Measurements from ENCODE around the gene NUBPL. TPM values are rescaled to one million over a fixed set of nuclear protein-coding genes. Genes with fewer than 3 reads are reported as not detected.
"Not testable (repeated sequence)": the region's sequence is repeated elsewhere in the genome, so short reads cannot be mapped to it uniquely, and the experiment has no call there.

Gene NUBPL
- total RNA-seq, 2 donors from 2014 or later: 9.2 to 30.0 TPM

GRCh38 chr14:31884776-31885379, 323.7 kb downstream of the NUBPL start:
- Histone ChIP-seq H3K36me3 (no peaks in the 10 kb centered on the region), H3K27ac (no peak overlapping the region), H3K4me1 (ENCODE audit: control insufficient read depth in 1 of 2, low read depth in 2 of 2) (no peaks in the 10 kb centered on the region), H3K4me3 (no peak overlapping the region), H3K9me3 (no peaks in the 10 kb centered on the region), H3K27me3 (replicated peaks; ENCODE audit: insufficient read depth) (no peaks in the 10 kb centered on the region)
- no peak for ATAC-seq (ENCODE audit: insufficient number of reproducible peaks, low FRiP score, low read depth)
- no peak for DNase-seq (ENCODE audit: low spot score)
- TF ChIP-seq, protein P1, sequence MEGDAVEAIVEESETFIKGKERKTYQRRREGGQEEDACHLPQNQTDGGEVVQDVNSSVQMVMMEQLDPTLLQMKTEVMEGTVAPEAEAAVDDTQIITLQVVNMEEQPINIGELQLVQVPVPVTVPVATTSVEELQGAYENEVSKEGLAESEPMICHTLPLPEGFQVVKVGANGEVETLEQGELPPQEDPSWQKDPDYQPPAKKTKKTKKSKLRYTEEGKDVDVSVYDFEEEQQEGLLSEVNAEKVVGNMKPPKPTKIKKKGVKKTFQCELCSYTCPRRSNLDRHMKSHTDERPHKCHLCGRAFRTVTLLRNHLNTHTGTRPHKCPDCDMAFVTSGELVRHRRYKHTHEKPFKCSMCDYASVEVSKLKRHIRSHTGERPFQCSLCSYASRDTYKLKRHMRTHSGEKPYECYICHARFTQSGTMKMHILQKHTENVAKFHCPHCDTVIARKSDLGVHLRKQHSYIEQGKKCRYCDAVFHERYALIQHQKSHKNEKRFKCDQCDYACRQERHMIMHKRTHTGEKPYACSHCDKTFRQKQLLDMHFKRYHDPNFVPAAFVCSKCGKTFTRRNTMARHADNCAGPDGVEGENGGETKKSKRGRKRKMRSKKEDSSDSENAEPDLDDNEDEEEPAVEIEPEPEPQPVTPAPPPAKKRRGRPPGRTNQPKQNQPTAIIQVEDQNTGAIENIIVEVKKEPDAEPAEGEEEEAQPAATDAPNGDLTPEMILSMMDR (IDR thresholded peaks at IDR 0.05): no peak

DNA sequence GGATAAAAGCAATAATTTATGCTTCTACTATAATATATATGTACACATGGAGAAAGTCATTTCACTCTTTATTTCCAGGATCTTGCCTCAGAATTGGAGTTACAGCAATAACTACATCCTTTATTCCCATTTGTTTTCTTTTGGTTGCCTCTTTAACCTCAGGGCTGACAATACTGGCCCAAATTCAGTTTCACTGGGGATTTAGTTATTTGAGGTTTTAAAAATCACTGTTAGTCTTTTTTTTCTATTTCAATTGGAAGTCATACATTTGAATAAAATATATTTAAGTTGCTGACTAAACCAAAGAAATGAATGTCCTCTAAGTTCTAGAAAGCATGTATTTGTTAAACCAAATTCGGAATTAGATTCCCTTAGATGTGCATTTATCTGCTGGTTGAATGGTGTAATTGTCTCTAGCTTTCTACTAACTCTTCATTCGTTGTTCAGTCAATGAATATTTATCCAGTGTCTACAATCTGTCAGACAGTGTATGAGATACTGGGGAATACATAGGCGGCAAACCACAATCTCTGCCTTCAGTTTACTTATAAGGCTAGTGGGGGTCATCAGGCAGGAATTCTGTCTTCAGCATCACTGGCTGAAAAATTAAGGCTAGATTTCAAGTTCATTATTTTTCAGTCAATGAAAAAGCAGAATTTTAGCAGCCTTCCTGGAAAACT, 325.1 kb downstream of the NUBPL start:
- TF ChIP-seq, protein P1 (IDR thresholded peaks at IDR 0.05): no peak
- ATAC-seq (ENCODE audit: insufficient number of reproducible peaks, low FRiP score, low read depth) (no peak), DNase-seq (ENCODE audit: low spot score) (no peak)
- no peak overlapping the region for H3K4me3 ChIP-seq
- H3K4me1 ChIP-seq (ENCODE audit: control insufficient read depth in 1 of 2, low read depth in 2 of 2): no peaks in the 10 kb centered on the region
- H3K27ac ChIP-seq: no peak overlapping the region
- H3K9me3 ChIP-seq: no peaks in the 10 kb centered on the region
- no peaks in the 10 kb centered on the region for H3K36me3 ChIP-seq
- no peaks in the 10 kb centered on the region for H3K27me3 ChIP-seq (replicated peaks; ENCODE audit: insufficient read depth)

DNA sequence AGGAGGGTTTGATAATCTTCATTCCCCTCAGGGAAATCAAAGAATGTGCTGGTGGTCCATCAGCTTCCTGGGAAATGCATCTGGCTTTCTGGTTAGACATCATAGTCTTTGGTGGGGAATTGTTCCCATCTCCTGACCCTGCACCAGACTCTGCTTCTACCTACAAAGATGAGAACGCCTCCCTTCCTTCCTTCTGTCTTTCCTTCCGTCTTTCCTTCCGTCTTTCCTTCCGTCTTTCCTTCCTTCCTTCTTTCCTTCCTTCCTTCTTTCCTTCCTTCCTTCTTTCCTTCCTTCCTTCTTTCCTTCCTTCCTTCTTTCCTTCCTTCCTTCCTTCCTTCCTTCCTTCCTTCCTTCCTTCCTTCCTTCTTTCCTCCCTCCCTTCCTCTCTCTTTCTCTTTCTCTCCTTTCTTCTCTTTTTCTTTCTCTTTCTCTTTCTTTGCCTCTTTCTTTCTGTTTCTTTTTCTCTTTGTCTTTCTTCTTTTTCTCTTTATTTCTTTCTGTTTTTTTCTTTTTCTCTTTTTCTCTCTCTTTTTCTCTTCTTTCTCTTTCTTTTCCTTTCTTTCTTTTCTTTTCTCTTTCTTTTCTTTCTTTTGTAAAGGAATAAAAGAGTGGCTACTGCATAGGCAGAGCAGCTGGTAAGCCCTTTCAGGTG, 326.9 kb downstream of the NUBPL start:
- DNase-seq (ENCODE audit: low spot score) (no peak), ATAC-seq (ENCODE audit: insufficient number of reproducible peaks, low FRiP score, low read depth) (no peak)

GRCh38 chr14:31889297-31889696, 328.1 kb downstream of the NUBPL start:
- Histone ChIP-seq H3K27me3 (replicated peaks; ENCODE audit: insufficient read depth) (no peaks in the 10 kb centered on the region), H3K27ac (no peak overlapping the region), H3K4me1 (ENCODE audit: control insufficient read depth in 1 of 2, low read depth in 2 of 2) (no peaks in the 10 kb centered on the region), H3K9me3 (no peaks in the 10 kb centered on the region), H3K36me3 (no peaks in the 10 kb centered on the region), H3K4me3 (no peak overlapping the region)
- ATAC-seq (ENCODE audit: insufficient number of reproducible peaks, low FRiP score, low read depth) (no peak), DNase-seq (ENCODE audit: low spot score) (no peak)
- TF ChIP-seq, protein P1 (IDR thresholded peaks at IDR 0.05): no peak

More for the DNA sequence above, 326.9 kb downstream of the NUBPL start:
- no peak overlapping the region for H3K4me3 ChIP-seq
- H3K27me3 ChIP-seq (replicated peaks; ENCODE audit: insufficient read depth): no peaks in the 10 kb centered on the region
- H3K4me1 ChIP-seq (ENCODE audit: control insufficient read depth in 1 of 2, low read depth in 2 of 2): no peaks in the 10 kb centered on the region
- H3K9me3 ChIP-seq: no peaks in the 10 kb centered on the region
- no peak overlapping the region for H3K27ac ChIP-seq
- TF ChIP-seq, protein P1 (IDR thresholded peaks at IDR 0.05): no peak
- no peaks in the 10 kb centered on the region for H3K36me3 ChIP-seq

DNA sequence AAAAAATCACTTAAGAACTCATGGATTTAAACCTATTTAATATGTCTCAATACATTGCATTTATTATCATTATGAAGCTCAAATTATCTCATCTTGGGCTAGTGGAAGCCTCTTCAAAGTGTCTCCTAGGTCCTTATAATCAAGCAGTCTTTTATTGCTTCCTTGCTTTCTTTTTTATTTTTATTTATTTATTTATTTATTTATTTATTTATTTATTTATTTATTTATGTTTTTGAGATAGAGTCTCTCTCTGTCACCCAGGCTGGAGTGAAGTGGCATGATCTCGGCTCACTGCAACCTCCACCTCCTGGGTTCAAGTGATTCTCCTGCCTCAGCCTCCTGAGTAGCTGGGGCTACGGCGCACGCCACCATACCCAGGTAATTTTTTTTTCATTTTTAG, 329.0 kb downstream of the NUBPL start:
- ATAC-seq (ENCODE audit: insufficient number of reproducible peaks, low FRiP score, low read depth); H3K4me1 ChIP-seq (ENCODE audit: control insufficient read depth in 1 of 2, low read depth in 2 of 2); H3K36me3 ChIP-seq; DNase-seq (ENCODE audit: low spot score); H3K9me3 ChIP-seq; H3K27me3 ChIP-seq (replicated peaks; ENCODE audit: insufficient read depth); H3K27ac ChIP-seq; H3K4me3 ChIP-seq: not testable (repeated sequence)

Measured in thoracic aorta (tissue), 2 donors.